GM18909 (cell line): ENCODE measurements around the gene CPLANE2.
"Not testable (repeated sequence)": the region's sequence is repeated elsewhere in the genome, so short reads cannot be mapped to it uniquely, and the experiment has no call there.

Experiments used
- ATAC-seq: cut with Tn5 transposase; IDR thresholded peaks from one replicate; pipeline ENCODE4 v1.9.1; 2021; ENCODE audit warnings: mild to moderate bottlenecking; ENCODE audit not compliant: unreplicated experiment, poor library complexity

The CPLANE2 gene

GRCh38 chr1:16210581-16210980 is 26.4 kb downstream of the CPLANE2 start:
- ATAC-seq = no peak

GRCh38 chr1:16209847-16210407 is 27.1 kb downstream of the CPLANE2 start:
- no peak for ATAC-seq

GRCh38 chr1:16209132-16209846 is 27.7 kb downstream of the CPLANE2 start:
- no peak for ATAC-seq

- ATAC-seq = no peak
Measured at GRCh38 chr1:16208270-16208987, 28.6 kb downstream of the CPLANE2 start.

- ATAC-seq = no peak
Measured at GRCh38 chr1:16207318-16208269, 29.4 kb downstream of the CPLANE2 start.

GRCh38 chr1:16206547-16207317 is 30.3 kb downstream of the CPLANE2 start:
- peak; percentile 63 for ATAC-seq

GRCh38 chr1:16205891-16206546 is 31.0 kb downstream of the CPLANE2 start:
- ATAC-seq = peak; percentile 17

- ATAC-seq = no peak
Measured at GRCh38 chr1:16205334-16205671, 31.7 kb downstream of the CPLANE2 start.

- no peak for ATAC-seq
Measured at GRCh38 chr1:16204634-16205333, 32.2 kb downstream of the CPLANE2 start.

GRCh38 chr1:16204216-16204615 is 32.8 kb downstream of the CPLANE2 start:
- ATAC-seq = no peak

GRCh38 chr1:16203550-16203949 is 33.4 kb downstream of the CPLANE2 start:
- no peak for ATAC-seq

GRCh38 chr1:16202281-16203210 is 34.4 kb downstream of the CPLANE2 start:
- no peak for ATAC-seq

GRCh38 chr1:16199700-16200099 is 37.3 kb downstream of the CPLANE2 start:
- ATAC-seq = no peak

- no peak for ATAC-seq
Measured at GRCh38 chr1:16199157-16199501, 37.9 kb downstream of the CPLANE2 start.

- no peak for ATAC-seq
Measured at GRCh38 chr1:16198444-16199156, 38.4 kb downstream of the CPLANE2 start.

- ATAC-seq = no peak
Measured at GRCh38 chr1:16196874-16197273, 40.1 kb downstream of the CPLANE2 start.

GRCh38 chr1:16196139-16196538 is 40.8 kb downstream of the CPLANE2 start:
- ATAC-seq = not testable (repeated sequence)
